Liver (tissue), 9 donors: ENCODE data around the gene TARS3. TPM values are rescaled to one million over a fixed set of nuclear protein-coding genes. Genes with fewer than 3 reads are reported as not detected.
A peak's percentile ranks its signal among the peaks of the same experiment; 100 is the strongest.

Experiments
- DNase-seq: peaks from one replicate; pipeline ENCODE4 v3.0.0-alpha.2; 2017; ENCODE audit warnings: low spot score
- H3K27ac ChIP-seq, 2 donors: one replicate each; pipeline ENCODE4 v1.7.0; 2013; ENCODE audit warnings: inconsistent platforms in 2 of 2, low read length in 2 of 2, control low read depth in 1 of 2, low read depth in 1 of 2, mild to moderate bottlenecking in 1 of 2
- H3K27me3 ChIP-seq, 4 donors: one replicate each; pipeline versions ENCODE4 v1.6.1 to v1.7.0; 2013; ENCODE audit warnings: low read length in 3 of 4, inconsistent platforms in 1 of 4, mild to moderate bottlenecking in 1 of 4, moderate library complexity in 1 of 4; ENCODE audit not compliant: control insufficient read depth in 4 of 4, insufficient read depth in 4 of 4
- H3K36me3 ChIP-seq, 4 donors: one replicate each; pipeline versions ENCODE4 v1.6.1 to v1.7.0; 2013; ENCODE audit warnings: low read length in 3 of 4, mild to moderate bottlenecking in 3 of 4, low read depth in 1 of 4, moderate library complexity in 1 of 4; ENCODE audit not compliant: control insufficient read depth in 4 of 4, insufficient read depth in 3 of 4
- H3K4me1 ChIP-seq, 4 donors: one replicate each; pipeline versions ENCODE4 v1.6.1 to v1.7.0; 2013; ENCODE audit warnings: low read length in 3 of 4, mild to moderate bottlenecking in 3 of 4, moderate library complexity in 1 of 4; ENCODE audit not compliant: control insufficient read depth in 4 of 4, insufficient read depth in 4 of 4
- H3K4me3 ChIP-seq, 3 donors: one replicate each; pipeline versions ENCODE4 v1.6.1 to v1.7.0; 2013; ENCODE audit warnings: low read length in 3 of 3, control low read depth in 1 of 3, low read depth in 1 of 3, mild to moderate bottlenecking in 1 of 3
- H3K9ac ChIP-seq, 2 donors: one replicate each; pipeline ENCODE4 v1.7.0; 2013; ENCODE audit warnings: low read length in 2 of 2, mild to moderate bottlenecking in 2 of 2, moderate library complexity in 2 of 2, control low read depth in 1 of 2, low read depth in 1 of 2
- H3K9me3 ChIP-seq, 4 donors: one replicate each; pipeline versions ENCODE4 v1.6.1 to v1.7.0; 2013; ENCODE audit warnings: low read length in 3 of 4; ENCODE audit not compliant: control insufficient read depth in 4 of 4
- ATF3 ChIP-seq: IDR thresholded peaks from 2 replicates; pipeline ENCODE4 v1.6.1; 2016; ENCODE audit warnings: antibody characterized with exemption
- EGR1 ChIP-seq, 2 donors: IDR thresholded peaks; 2 replicates each; pipeline ENCODE4 v1.6.1; 2016 to 2018; ENCODE audit warnings: antibody characterized with exemption in 2 of 2, low read depth in 2 of 2
- FOXA1 ChIP-seq: IDR thresholded peaks from 2 replicates; pipeline ENCODE4 v1.6.1; 2016; ENCODE audit warnings: antibody characterized with exemption
- GABPA ChIP-seq, 2 donors: IDR thresholded peaks in 1 of 2; conservative IDR thresholded peaks in 1 of 2; 2 replicates each; pipeline ENCODE4 v1.6.1; 2016; ENCODE audit warnings: antibody characterized with exemption in 2 of 2, mild to moderate bottlenecking in 1 of 2, moderate library complexity in 1 of 2
- HNF4A ChIP-seq, 2 donors: conservative IDR thresholded peaks; 2 replicates each; pipeline ENCODE4 v1.6.1; 2016; ENCODE audit warnings: antibody characterized with exemption in 2 of 2, mild to moderate bottlenecking in 2 of 2
- HNF4G ChIP-seq: IDR thresholded peaks from 2 replicates; pipeline ENCODE4 v1.6.1; 2016; ENCODE audit warnings: antibody characterized with exemption
- JUND ChIP-seq, 2 donors: IDR thresholded peaks; 2 replicates each; pipeline ENCODE4 v1.6.1; 2016; ENCODE audit warnings: antibody characterized with exemption in 2 of 2
- NR2F2 ChIP-seq: IDR thresholded peaks from 2 replicates; pipeline ENCODE4 v1.6.1; 2016; ENCODE audit warnings: antibody characterized with exemption
- RAD21 ChIP-seq, 2 donors: IDR thresholded peaks; 2 replicates each; pipeline ENCODE4 v1.6.1; 2016; ENCODE audit warnings: antibody characterized with exemption in 2 of 2, mild to moderate bottlenecking in 2 of 2
- REST ChIP-seq: IDR thresholded peaks from 2 replicates; pipeline ENCODE4 v1.6.1; 2016; ENCODE audit warnings: antibody characterized with exemption, mild to moderate bottlenecking
- RXRA ChIP-seq, 2 donors: IDR thresholded peaks; 2 replicates each; pipeline ENCODE4 v1.6.1; 2017 to 2018; ENCODE audit warnings: antibody characterized with exemption in 2 of 2, mild to moderate bottlenecking in 1 of 2
- SP1 ChIP-seq: IDR thresholded peaks from 2 replicates; pipeline ENCODE4 v1.6.1; 2018; ENCODE audit warnings: antibody characterized with exemption, mild to moderate bottlenecking
- TAF1 ChIP-seq: conservative IDR thresholded peaks from 2 replicates; pipeline ENCODE4 v1.6.1; 2016; ENCODE audit warnings: antibody characterized with exemption, mild to moderate bottlenecking
- YY1 ChIP-seq: IDR thresholded peaks from 2 replicates; pipeline ENCODE4 v1.6.1; 2016; ENCODE audit warnings: antibody characterized with exemption, mild to moderate bottlenecking
- ZBTB33 ChIP-seq: IDR thresholded peaks from 2 replicates; pipeline ENCODE4 v1.6.1; 2016; ENCODE audit warnings: antibody characterized with exemption
- WGBS: extraction: QIAGEN DNeasy Blood & Tissue Kit; methylation state at CpG from one replicate; pipeline ENCODE4 v1.1.7; 2013; 5-methylcytosine and 5-hydroxymethylcytosine counted together
- polyA plus RNA-seq, 2 donors: library from polyadenylated mRNA; stranded (reverse) in 1 of 2; unstranded in 1 of 2; fragments of 200-250 nt in 1 of 2; fragments of >200 nt in 1 of 2; fragmentation: Nextera tagmentation in 1 of 2; extraction: Ambion mirVana in 1 of 2; gene quantifications; one replicate each; pipeline versions ENCODE4 v1.2.1 to v1.2.3, GENCODE V29; 2013 to 2015
- total RNA-seq, 2 donors: library from RNA; depleted of rRNA; stranded (reverse); fragments of >200 nt; gene quantifications; one replicate each; pipeline ENCODE4 v1.2.3, GENCODE V29; 2014
- TF ChIP-seq, protein P1 (sequence below): fragments of 150-350 bp; IDR thresholded peaks from 2 replicates; pipeline ENCODE4 v1.5.1; 2017; ENCODE audit warnings: improper control_type of control experiment, low read depth, low read length; ENCODE audit not compliant: missing input control
- donor health status: healthy.
- donor health status: healthy.
- donor health status: healthy.
- donor health status: healthy.
- donor health status: healthy.

The TARS3 gene
- total and polyA plus RNA-seq, 4 donors: 2.3 to 7.8 (median 4.0) TPM

GRCh38 chr15:101664303-101664913, 59.9 kb downstream of the TARS3 start:
- H3K9ac ChIP-seq: no peak overlapping the region
- peaks cover 2 to 10% (median 4%) of the 10 kb centered on the region in 4 donors for H3K36me3 ChIP-seq
- H3K27me3 ChIP-seq: no peaks in the 10 kb centered on the region
- WGBS: 76% methylated on average over 9 of the region's 9 CpGs
- TF ChIP-seq RAD21 (IDR thresholded peaks at IDR 0.05): peak in 1 of 2 donors; percentile 9
- TF ChIP-seq REST: no peak
- TF ChIP-seq HNF4A (conservative IDR thresholded peaks at IDR 0.05): peak in 1 of 2 donors; percentile 11
- H3K27ac ChIP-seq: no peak overlapping the region
- no peak overlapping the region for H3K4me3 ChIP-seq
- H3K4me1 ChIP-seq: no peaks in the 10 kb centered on the region
- DNase-seq: no peak
- no peaks in the 10 kb centered on the region for H3K9me3 ChIP-seq

- no peak for TF ChIP-seq RXRA (IDR thresholded peaks at IDR 0.05)
- DNase-seq: no peak
- Histone ChIP-seq H3K36me3 (peaks cover 0 to 4% (median 3%) of the 10 kb centered on the region in 4 donors), H3K27ac (no peak overlapping the region), H3K9ac (no peak overlapping the region), H3K4me3 (no peak overlapping the region), H3K4me1 (peaks cover 0 to 2% (median 0%) of the 10 kb centered on the region in 4 donors), H3K27me3 (no peaks in the 10 kb centered on the region), H3K9me3 (no peaks in the 10 kb centered on the region)
- 97% methylated on average over 1 of the region's 1 CpG for WGBS
Observed at GRCh38 chr15:101662203-101662602, 62.1 kb downstream of the TARS3 start.

- no peak overlapping the region for H3K4me3 ChIP-seq
- H3K9ac ChIP-seq: no peak overlapping the region
- no peaks in the 10 kb centered on the region for H3K9me3 ChIP-seq
- no peak for DNase-seq
- TF ChIP-seq JUND (IDR thresholded peaks at IDR 0.05) (no peak), ATF3 (no peak), EGR1 (IDR thresholded peaks at IDR 0.05; ENCODE audit: low read depth in 2 of 2) (no peak), RAD21 (IDR thresholded peaks at IDR 0.05) (no peak), HNF4A (conservative IDR thresholded peaks at IDR 0.05) (no peak), SP1 (no peak), REST (no peak), FOXA1 (no peak), HNF4G (no peak), ZBTB33 (no peak), TAF1 (no peak), RXRA (IDR thresholded peaks at IDR 0.05) (no peak), YY1 (no peak), NR2F2 (no peak), GABPA (IDR thresholded peaks at IDR 0.05 in 1 of 2, conservative IDR thresholded peaks at IDR 0.05 in 1 of 2) (no peak)
- TF ChIP-seq, protein P1, sequence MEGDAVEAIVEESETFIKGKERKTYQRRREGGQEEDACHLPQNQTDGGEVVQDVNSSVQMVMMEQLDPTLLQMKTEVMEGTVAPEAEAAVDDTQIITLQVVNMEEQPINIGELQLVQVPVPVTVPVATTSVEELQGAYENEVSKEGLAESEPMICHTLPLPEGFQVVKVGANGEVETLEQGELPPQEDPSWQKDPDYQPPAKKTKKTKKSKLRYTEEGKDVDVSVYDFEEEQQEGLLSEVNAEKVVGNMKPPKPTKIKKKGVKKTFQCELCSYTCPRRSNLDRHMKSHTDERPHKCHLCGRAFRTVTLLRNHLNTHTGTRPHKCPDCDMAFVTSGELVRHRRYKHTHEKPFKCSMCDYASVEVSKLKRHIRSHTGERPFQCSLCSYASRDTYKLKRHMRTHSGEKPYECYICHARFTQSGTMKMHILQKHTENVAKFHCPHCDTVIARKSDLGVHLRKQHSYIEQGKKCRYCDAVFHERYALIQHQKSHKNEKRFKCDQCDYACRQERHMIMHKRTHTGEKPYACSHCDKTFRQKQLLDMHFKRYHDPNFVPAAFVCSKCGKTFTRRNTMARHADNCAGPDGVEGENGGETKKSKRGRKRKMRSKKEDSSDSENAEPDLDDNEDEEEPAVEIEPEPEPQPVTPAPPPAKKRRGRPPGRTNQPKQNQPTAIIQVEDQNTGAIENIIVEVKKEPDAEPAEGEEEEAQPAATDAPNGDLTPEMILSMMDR: no peak
- H3K27me3 ChIP-seq: no peaks in the 10 kb centered on the region
- WGBS: 98% methylated on average over 2 of the region's 2 CpGs
- H3K36me3 ChIP-seq: peaks cover 2 to 10% (median 5%) of the 10 kb centered on the region in 4 donors
- H3K4me1 ChIP-seq: peaks cover 0 to 2% (median 0%) of the 10 kb centered on the region in 4 donors
- H3K27ac ChIP-seq: no peak overlapping the region
Observed at GRCh38 chr15:101660005-101660404, 64.3 kb downstream of the TARS3 start.
